HepG2 (cell line): ENCODE measurements around the gene CD79A. TPM values are rescaled to one million over a fixed set of nuclear protein-coding genes. Genes with fewer than 3 reads are reported as not detected.
A peak's percentile ranks its signal among the peaks of the same experiment; 100 is the strongest.

Experiments
- AKAP8 ChIP-seq: sonication (generic); formaldehyde crosslinking; IDR thresholded peaks from 2 replicates; pipeline ENCODE4 v1.5.1; 2020; ENCODE audit warnings: mild to moderate bottlenecking, missing genetic modification reagents
- ATF5 ChIP-seq: sonication (generic); formaldehyde crosslinking; IDR thresholded peaks from 2 replicates; pipeline ENCODE4 v1.4.0; 2020; ENCODE audit warnings: mild to moderate bottlenecking, low read depth, missing genetic modification reagents
- GMEB2 ChIP-seq: IDR thresholded peaks from 2 replicates; pipeline ENCODE4 v1.6.1; 2016; ENCODE audit warnings: missing biosample characterization, missing genetic modification reagents, low read depth
- IRF1 ChIP-seq: sonication (generic); formaldehyde crosslinking; IDR thresholded peaks from 2 replicates; pipeline ENCODE4 v1.4.0; 2020; ENCODE audit warnings: low read depth, mild to moderate bottlenecking, missing genetic modification reagents
- JUNB ChIP-seq: sonication (generic); formaldehyde crosslinking; IDR thresholded peaks from 2 replicates; pipeline ENCODE4 v1.8.0; 2022; ENCODE audit warnings: missing genetic modification reagents, mild to moderate bottlenecking, borderline replicate concordance
- KAT8 ChIP-seq: IDR thresholded peaks from 2 replicates; pipeline ENCODE4 v1.6.1; 2016; ENCODE audit warnings: missing genetic modification reagents, missing compliant biosample characterization
- MLXIP ChIP-seq: sonication (generic); formaldehyde crosslinking; IDR thresholded peaks from 2 replicates; pipeline ENCODE4 v1.9.0; 2021; ENCODE audit warnings: missing genetic modification reagents, borderline replicate concordance
- MTERF4 ChIP-seq: sonication (generic); formaldehyde crosslinking; IDR thresholded peaks from 2 replicates; pipeline ENCODE4 v1.8.0; 2023; ENCODE audit warnings: mild to moderate bottlenecking, missing genetic modification reagents
- MYNN ChIP-seq: sonication (generic); formaldehyde crosslinking; IDR thresholded peaks from 2 replicates; pipeline ENCODE4 v1.4.0; 2020; ENCODE audit warnings: mild to moderate bottlenecking, low read depth, missing genetic modification reagents
- PREB ChIP-seq: sonication (generic); formaldehyde crosslinking; IDR thresholded peaks from 2 replicates; pipeline ENCODE4 v1.4.0; 2020; ENCODE audit warnings: missing genetic modification reagents
- RNF2 ChIP-seq: fragments of 450-650 bp; conservative IDR thresholded peaks from 2 replicates; pipeline ENCODE4 v1.6.1; 2016; ENCODE audit warnings: low read depth
- SOX5 ChIP-seq: IDR thresholded peaks from 2 replicates; pipeline ENCODE4 v1.6.1; 2016; ENCODE audit warnings: borderline replicate concordance
- TCF7L2 ChIP-seq: IDR thresholded peaks from 2 replicates; pipeline ENCODE4 v1.6.1; 2011; ENCODE audit warnings: mild to moderate bottlenecking, low read depth, low read length, moderate library complexity
- ZBED4 ChIP-seq: sonication (generic); formaldehyde crosslinking; IDR thresholded peaks from 2 replicates; pipeline ENCODE4 v1.4.0; 2020; ENCODE audit warnings: missing genetic modification reagents, borderline replicate concordance
- ZBTB42 ChIP-seq: sonication (generic); formaldehyde crosslinking; IDR thresholded peaks from 2 replicates; pipeline ENCODE4 v1.5.0; 2020; ENCODE audit warnings: mild to moderate bottlenecking, missing genetic modification reagents
- ZNF17 ChIP-seq: sonication (generic); formaldehyde crosslinking; IDR thresholded peaks from 2 replicates; pipeline ENCODE4 v1.5.0; 2020; ENCODE audit warnings: mild to moderate bottlenecking, missing genetic modification reagents
- polyA plus RNA-seq, 8 experiments: library from polyadenylated mRNA; depleted of rRNA in 3 of 8; stranded (reverse) in 7 of 8; unstranded in 1 of 8; fragments of >200 nt; fragmentation: Illumina TruSeq in 4 of 8; extraction: Trizol in 4 of 8; gene quantifications; 2 replicates each; pipeline versions ENCODE4 v1.2.1 to v1.2.3, GENCODE V29; 2011 to 2016; ENCODE audit warnings: low read depth in 4 of 8, missing spikeins in 1 of 8, mixed read lengths in 1 of 8; ENCODE audit not compliant: insufficient read depth in 1 of 8
- total RNA-seq, 5 experiments: library from RNA; depleted of rRNA; stranded (reverse); fragments of >200 nt; fragmentation: Illumina TruSeq; extraction: Trizol; gene quantifications; 2 replicates each; pipeline ENCODE4 v1.2.3, GENCODE V29; 2016; ENCODE audit warnings: low read depth in 1 of 5

CD79A gene
- total and polyA plus RNA-seq, 2 of the 13 experiments (the other 11 are each of a cell fraction or from before 2014, with no cell fraction given), result 0.24 to 0.33 TPM

- TF ChIP-seq PREB (CRISPR knock-in tag) (no peak), ZBTB42 (no peak), RNF2 (no peak), ZBED4 (CRISPR knock-in tag) (0 out of 2 replicates have a peak, but pooled peaks have one; percentile 25), SOX5 (CRISPR knock-in tag) (peak; percentile 83), JUNB (no peak; the same call in 1 of the 2 replicates), IRF1 (CRISPR knock-in tag) (no peak), ATF5 (CRISPR knock-in tag) (no peak), MLXIP (CRISPR knock-in tag) (no peak), KAT8 (CRISPR knock-in tag) (peak; percentile 62; the same call in 1 of the 2 replicates), MYNN (CRISPR knock-in tag) (no peak), TCF7L2 (no peak), GMEB2 (CRISPR knock-in tag) (no peak), AKAP8 (CRISPR knock-in tag) (no peak; the same call in 1 of the 2 replicates), ZNF17 (CRISPR knock-in tag) (no peak), MTERF4 (CRISPR knock-in tag) (no peak)
Observed at GRCh38 chr19:41904118-41904870, 27.2 kb downstream of the CD79A start (continued).
